ENCODE data around the gene SSBP2.
A peak's percentile ranks its signal among the peaks of the same experiment; 100 is the strongest.
"Not testable (repeated sequence)": the region's sequence is repeated elsewhere in the genome, so short reads cannot be mapped to it uniquely, and the experiment has no call there.

Gene SSBP2

DNA sequence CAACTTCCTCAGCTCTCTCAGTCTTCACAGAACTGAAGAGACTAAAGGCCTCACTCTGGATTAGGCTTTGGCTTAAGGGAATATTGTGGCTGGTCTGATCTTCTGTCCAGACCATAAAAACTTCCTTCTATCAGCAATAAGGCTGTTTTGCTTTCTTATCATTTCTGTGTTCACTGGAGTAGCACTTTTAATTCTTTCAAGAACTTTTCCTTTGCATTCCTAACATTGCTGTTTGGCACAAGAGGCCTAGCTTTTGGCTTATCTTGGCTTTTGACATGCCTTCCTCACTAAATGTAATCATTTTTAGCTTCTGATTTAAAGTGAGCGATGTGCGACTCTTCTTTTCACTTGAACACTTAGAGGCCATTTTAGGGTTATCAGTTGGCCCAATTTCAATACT is 268.3 kb downstream of the SSBP2 start:
- no peak overlapping the region for H3K4me3 Mint-ChIP-seq
- H3K27ac Mint-ChIP-seq, result no peak overlapping the region
- H3K36me3 Mint-ChIP-seq, result peaks cover 7% of the 10 kb centered on the region
- H3K27me3 Mint-ChIP-seq, result no peaks in the 10 kb centered on the region
- no peaks in the 10 kb centered on the region for H3K4me1 Mint-ChIP-seq
- no peaks in the 10 kb centered on the region for H3K9me3 Mint-ChIP-seq

GRCh38 chr5:81473395-81473794 is 277.5 kb downstream of the SSBP2 start:
- H3K9me3 Mint-ChIP-seq, H3K27me3 Mint-ChIP-seq, H3K27ac Mint-ChIP-seq, H3K4me3 Mint-ChIP-seq, H3K4me1 Mint-ChIP-seq: not testable (repeated sequence)
- peaks cover 18% of the 10 kb centered on the region for H3K36me3 Mint-ChIP-seq

DNA sequence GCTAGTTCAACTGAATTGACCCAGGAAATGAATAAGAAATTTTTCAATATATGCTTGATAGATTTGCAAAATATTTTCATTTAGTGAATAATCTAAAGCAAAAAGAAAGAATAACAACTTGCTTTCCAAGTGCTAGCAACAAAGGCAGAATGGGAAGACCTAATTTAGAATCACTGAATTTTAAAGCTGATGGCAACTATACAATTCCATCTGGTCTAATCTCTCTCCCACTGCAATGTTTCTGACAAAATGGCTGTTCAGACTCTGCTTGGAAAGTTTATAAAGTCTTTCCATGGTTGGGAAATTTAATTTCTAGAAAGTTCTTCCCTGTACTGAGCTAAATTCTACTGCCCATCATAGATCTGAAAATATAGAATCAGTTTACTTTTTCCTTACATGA is 281.2 kb downstream of the SSBP2 start:
- Mint-ChIP-seq H3K27me3 (no peaks in the 10 kb centered on the region), H3K4me3 (no peak overlapping the region), H3K4me1 (no peaks in the 10 kb centered on the region), H3K27ac (no peak overlapping the region), H3K9me3 (no peaks in the 10 kb centered on the region), H3K36me3 (peaks cover 12% of the 10 kb centered on the region)

DNA sequence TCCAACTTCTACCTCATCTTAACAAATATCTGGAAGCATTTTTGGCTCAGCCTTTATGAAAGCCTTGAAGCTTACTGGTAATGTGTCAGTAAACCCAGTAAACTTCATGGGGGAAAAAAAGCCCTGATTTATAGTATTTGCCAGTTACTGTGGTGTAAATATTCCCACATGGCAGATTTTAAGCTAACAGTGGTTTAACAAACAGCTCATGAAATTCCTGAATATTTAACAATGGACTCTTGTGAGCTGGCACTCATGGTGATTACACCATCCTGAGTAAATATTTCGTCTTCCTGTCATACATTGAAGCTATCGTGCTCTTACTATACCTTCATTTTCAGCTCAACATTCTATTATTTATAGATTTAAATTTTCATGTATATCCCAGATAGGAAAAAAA is 300.0 kb downstream of the SSBP2 start:
- Mint-ChIP-seq H3K36me3 (peaks cover 19% of the 10 kb centered on the region), H3K27ac (peak overlapping the region; percentile 26), H3K27me3 (no peaks in the 10 kb centered on the region), H3K9me3 (no peaks in the 10 kb centered on the region), H3K4me3 (no peak overlapping the region), H3K4me1 (no peaks in the 10 kb centered on the region)

GRCh38 chr5:81435023-81435422 is 315.9 kb downstream of the SSBP2 start:
- no peaks in the 10 kb centered on the region for H3K4me1 Mint-ChIP-seq
- no peak overlapping the region for H3K4me3 Mint-ChIP-seq
- H3K27me3 Mint-ChIP-seq, result no peaks in the 10 kb centered on the region
- H3K27ac Mint-ChIP-seq, result no peak overlapping the region
- H3K9me3 Mint-ChIP-seq, result no peaks in the 10 kb centered on the region
- peaks cover 3% of the 10 kb centered on the region for H3K36me3 Mint-ChIP-seq

DNA sequence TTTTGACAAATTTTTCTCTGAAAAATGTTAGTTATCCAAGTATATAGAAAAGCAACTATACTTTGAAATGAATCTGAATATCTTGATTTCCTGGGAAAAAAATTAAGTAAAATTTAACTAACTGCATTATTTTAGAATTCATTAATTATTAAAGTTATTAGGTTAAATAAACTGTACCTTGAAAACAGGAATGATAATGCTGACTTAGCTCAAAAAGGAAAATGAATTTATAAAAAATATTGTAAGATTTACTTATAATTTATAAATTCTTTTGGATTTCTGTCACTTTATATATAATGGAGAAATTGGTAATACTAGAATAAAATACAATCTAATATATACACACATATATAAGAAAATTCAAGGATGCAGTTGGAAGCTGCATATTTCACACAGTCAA is 320.9 kb downstream of the SSBP2 start:
- no peak overlapping the region for H3K27ac Mint-ChIP-seq
- H3K4me3 Mint-ChIP-seq, result no peak overlapping the region
- no peaks in the 10 kb centered on the region for H3K9me3 Mint-ChIP-seq
- no peaks in the 10 kb centered on the region for H3K36me3 Mint-ChIP-seq
- H3K4me1 Mint-ChIP-seq, result peaks cover 12% of the 10 kb centered on the region
- H3K27me3 Mint-ChIP-seq, result no peaks in the 10 kb centered on the region

- H3K4me3 Mint-ChIP-seq, result no peak overlapping the region
- no peaks in the 10 kb centered on the region for H3K9me3 Mint-ChIP-seq
- no peaks in the 10 kb centered on the region for H3K36me3 Mint-ChIP-seq
- peaks cover 12% of the 10 kb centered on the region for H3K4me1 Mint-ChIP-seq
- no peaks in the 10 kb centered on the region for H3K27me3 Mint-ChIP-seq
- no peak overlapping the region for H3K27ac Mint-ChIP-seq
These were observed 321.5 kb downstream of the SSBP2 start for GRCh38 chr5:81429363-81429762.

DNA sequence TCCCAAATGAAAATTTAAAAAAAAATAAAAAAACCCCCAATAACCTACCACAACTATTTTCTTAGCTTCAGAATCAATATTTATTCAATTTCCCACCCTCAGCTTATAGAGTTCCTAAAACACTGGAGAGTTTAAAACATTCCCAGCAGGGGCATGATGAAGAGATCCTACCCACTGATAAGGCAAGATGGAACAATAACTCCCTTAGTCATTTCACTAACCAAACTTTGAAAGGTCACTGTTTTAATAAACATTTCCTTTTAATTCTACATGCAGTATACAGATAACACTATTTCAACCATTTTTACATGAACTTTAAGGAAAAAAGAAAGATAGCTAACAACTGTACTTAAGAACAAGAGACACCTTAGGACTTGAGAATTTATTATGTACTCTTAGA is 322.0 kb downstream of the SSBP2 start:
- H3K9me3 Mint-ChIP-seq, result no peaks in the 10 kb centered on the region
- no peak overlapping the region for H3K27ac Mint-ChIP-seq
- no peak overlapping the region for H3K4me3 Mint-ChIP-seq
- peaks cover 12% of the 10 kb centered on the region for H3K4me1 Mint-ChIP-seq
- H3K27me3 Mint-ChIP-seq, result no peaks in the 10 kb centered on the region
- no peaks in the 10 kb centered on the region for H3K36me3 Mint-ChIP-seq

- H3K36me3 Mint-ChIP-seq, result no peaks in the 10 kb centered on the region
These were observed 322.5 kb downstream of the SSBP2 start for GRCh38 chr5:81428446-81428845.

DNA sequence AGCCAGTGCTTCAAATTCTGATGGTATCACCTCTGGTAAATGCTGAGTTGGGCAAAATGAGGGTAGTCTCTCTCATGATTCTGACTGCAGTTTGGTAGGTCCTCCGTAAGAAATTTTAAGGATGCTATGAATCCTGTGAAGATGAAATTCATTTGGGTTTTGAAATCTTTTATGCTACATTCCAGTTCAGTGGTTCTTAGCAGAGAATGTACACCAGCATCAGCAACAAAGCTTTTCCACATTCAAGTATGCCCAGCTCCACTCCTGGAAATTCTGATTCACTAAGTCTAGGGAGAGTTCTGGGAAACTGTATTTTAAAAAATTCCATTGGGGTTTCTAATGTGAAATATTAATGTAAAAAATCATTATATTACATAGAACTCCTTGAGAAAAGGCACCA is 323.3 kb downstream of the SSBP2 start:
- H3K36me3 Mint-ChIP-seq, result no peaks in the 10 kb centered on the region
- H3K4me1 Mint-ChIP-seq, result peaks cover 12% of the 10 kb centered on the region
- H3K9me3 Mint-ChIP-seq, result no peaks in the 10 kb centered on the region
- no peak overlapping the region for H3K4me3 Mint-ChIP-seq
- H3K27me3 Mint-ChIP-seq, result no peaks in the 10 kb centered on the region
- no peak overlapping the region for H3K27ac Mint-ChIP-seq

More at GRCh38 chr5:81428446-81428845, 322.5 kb downstream of the SSBP2 start:
- Mint-ChIP-seq H3K4me3 (no peak overlapping the region), H3K9me3 (no peaks in the 10 kb centered on the region), H3K4me1 (peaks cover 12% of the 10 kb centered on the region), H3K27ac (no peak overlapping the region), H3K27me3 (no peaks in the 10 kb centered on the region)

DNA sequence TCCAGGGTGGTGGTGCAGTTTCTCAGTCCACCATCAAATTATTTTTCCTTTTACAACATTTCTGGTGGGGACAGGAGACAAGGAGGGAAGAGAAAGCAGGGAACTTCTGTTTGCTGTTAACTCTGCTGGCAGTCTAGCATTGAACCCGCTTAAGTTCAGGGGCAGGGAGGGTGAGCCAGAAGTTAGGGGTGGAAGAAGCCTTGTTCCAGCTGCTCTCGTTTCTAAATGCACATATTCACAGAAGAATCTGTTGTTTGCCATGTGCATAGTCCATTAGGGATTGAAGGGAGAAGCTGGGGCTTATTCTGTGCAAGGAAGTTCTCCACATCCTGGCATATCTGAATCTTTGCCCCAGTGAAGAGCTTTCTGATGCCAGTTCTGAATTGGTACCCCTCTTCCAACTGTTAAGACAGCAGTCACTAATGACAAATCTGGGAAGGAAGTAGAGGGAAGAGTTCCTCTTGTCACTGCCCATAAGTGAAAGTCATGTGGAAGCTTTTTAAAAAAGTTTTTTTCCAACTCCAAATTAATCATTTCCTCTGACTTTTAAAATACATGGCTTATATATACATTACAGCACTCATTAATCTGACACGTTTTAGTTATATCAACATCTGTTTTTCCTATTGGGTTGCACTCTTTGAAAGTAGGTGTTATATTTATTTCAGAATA is 324.4 kb downstream of the SSBP2 start:
- H3K36me3 Mint-ChIP-seq, result no peaks in the 10 kb centered on the region
- H3K27me3 Mint-ChIP-seq, result no peaks in the 10 kb centered on the region
- peak overlapping the region; percentile 1 for H3K27ac Mint-ChIP-seq
- H3K4me1 Mint-ChIP-seq, result peaks cover 12% of the 10 kb centered on the region
- H3K4me3 Mint-ChIP-seq, result no peak overlapping the region
- no peaks in the 10 kb centered on the region for H3K9me3 Mint-ChIP-seq

GRCh38 chr5:81425569-81425968 is 325.3 kb downstream of the SSBP2 start:
- Mint-ChIP-seq H3K27ac (no peak overlapping the region), H3K36me3 (no peaks in the 10 kb centered on the region), H3K9me3 (no peaks in the 10 kb centered on the region), H3K27me3 (no peaks in the 10 kb centered on the region), H3K4me3 (no peak overlapping the region), H3K4me1 (peaks cover 12% of the 10 kb centered on the region)

- H3K27me3 Mint-ChIP-seq, result no peaks in the 10 kb centered on the region
- no peaks in the 10 kb centered on the region for H3K9me3 Mint-ChIP-seq
- peaks cover 4% of the 10 kb centered on the region for H3K36me3 Mint-ChIP-seq
- H3K4me3 Mint-ChIP-seq, result no peak overlapping the region
- H3K27ac Mint-ChIP-seq, result no peak overlapping the region
- peaks cover 18% of the 10 kb centered on the region for H3K4me1 Mint-ChIP-seq
These were observed 326.2 kb downstream of the SSBP2 start for GRCh38 chr5:81424728-81425127.

DNA sequence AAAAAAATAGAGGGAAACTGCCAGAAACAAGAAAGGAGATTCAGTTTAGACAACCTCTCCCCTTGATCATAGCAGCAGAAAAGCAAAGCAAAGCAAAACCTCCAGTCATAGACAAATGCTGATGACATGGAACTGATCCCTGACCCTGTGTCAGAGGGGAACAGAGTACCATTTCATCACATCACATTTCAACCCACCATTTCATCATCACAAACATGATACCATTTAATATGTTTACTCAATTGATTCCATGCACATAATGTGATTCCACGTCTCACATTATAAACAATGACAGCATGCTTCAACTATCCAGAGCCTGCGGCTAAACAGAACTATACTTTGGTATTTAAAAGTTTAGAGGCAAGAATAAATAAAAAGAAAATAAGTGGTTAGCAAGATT is 328.2 kb downstream of the SSBP2 start:
- H3K4me1 Mint-ChIP-seq, result peaks cover 18% of the 10 kb centered on the region
- no peak overlapping the region for H3K27ac Mint-ChIP-seq
- H3K4me3 Mint-ChIP-seq, result no peak overlapping the region
- H3K27me3 Mint-ChIP-seq, result no peaks in the 10 kb centered on the region
- no peaks in the 10 kb centered on the region for H3K9me3 Mint-ChIP-seq
- peaks cover 6% of the 10 kb centered on the region for H3K36me3 Mint-ChIP-seq

DNA sequence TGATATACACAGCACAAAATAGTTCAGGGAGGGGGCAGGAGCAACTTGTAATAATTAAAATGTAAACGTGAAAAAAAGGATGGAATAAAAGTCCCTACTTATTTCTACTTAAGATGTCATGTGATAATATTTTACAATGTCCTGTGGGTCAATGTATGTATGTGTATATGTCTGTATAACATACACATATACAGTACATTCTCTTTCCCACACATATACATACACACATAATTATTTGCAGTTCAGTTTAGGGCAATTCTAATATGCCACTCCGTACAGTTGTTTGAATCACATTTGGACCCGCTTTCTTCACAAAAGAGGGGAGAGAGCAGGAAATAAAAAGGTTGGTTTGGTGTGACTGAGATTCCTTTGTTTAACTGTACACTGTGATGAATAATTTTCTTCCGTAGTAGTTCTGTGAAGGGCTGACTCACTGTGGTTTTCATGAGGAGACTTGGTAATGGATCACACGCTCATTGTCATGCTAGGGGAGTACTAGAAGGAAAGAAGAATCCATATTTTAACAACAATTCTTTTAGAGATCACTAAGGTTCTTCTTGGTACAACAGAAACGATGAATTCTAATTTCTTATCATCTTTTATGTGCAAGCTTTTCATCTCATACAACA is 330.7 kb downstream of the SSBP2 start:
- peaks cover 6% of the 10 kb centered on the region for H3K4me1 Mint-ChIP-seq
- H3K27ac Mint-ChIP-seq, result no peak overlapping the region
- H3K4me3 Mint-ChIP-seq, result no peak overlapping the region
- H3K36me3 Mint-ChIP-seq, result peaks cover 6% of the 10 kb centered on the region
- no peaks in the 10 kb centered on the region for H3K9me3 Mint-ChIP-seq
- H3K27me3 Mint-ChIP-seq, result no peaks in the 10 kb centered on the region

DNA sequence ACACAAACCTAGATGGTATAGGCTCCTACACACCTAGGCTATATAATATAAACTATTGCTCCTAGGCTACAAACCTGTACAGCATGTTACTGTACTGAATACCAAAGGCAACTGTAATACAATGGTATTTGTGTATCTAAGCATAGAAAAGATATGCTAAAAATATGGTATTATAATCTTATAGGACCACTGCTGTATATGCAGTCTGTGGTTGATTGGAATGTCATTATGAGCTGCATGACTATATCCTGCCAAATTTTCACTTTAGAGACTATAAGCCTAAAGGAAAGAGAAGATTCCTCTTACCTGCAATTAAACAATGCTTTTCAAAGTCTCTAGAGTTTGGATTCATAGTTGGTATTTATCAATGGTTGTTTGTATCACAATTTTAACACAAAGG is 332.3 kb downstream of the SSBP2 start:
- peaks cover 6% of the 10 kb centered on the region for H3K36me3 Mint-ChIP-seq
- peaks cover 6% of the 10 kb centered on the region for H3K4me1 Mint-ChIP-seq
- H3K27me3 Mint-ChIP-seq, result no peaks in the 10 kb centered on the region
- no peak overlapping the region for H3K4me3 Mint-ChIP-seq
- no peak overlapping the region for H3K27ac Mint-ChIP-seq
- H3K9me3 Mint-ChIP-seq, result no peaks in the 10 kb centered on the region

DNA sequence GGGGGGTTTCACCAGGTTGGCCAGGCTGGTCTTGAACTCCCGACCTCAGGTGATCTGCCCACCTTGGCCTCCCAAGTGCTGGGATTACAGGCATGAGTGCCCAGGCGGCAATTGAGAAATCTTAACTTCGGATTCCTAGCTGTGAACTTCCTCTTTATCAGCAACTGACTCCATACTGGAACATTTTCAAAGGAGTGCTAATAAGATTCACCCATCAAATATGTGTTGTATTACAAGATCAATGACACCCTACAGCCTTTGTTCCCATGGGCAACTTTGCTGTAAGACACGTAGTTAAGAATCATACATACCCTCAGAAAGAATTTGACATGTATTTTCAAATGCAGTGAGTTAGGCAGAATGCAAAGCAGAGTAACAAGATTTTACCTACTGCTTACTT is 333.8 kb downstream of the SSBP2 start:
- Mint-ChIP-seq H3K4me1 (peaks cover 6% of the 10 kb centered on the region), H3K27me3 (no peaks in the 10 kb centered on the region), H3K36me3 (peaks cover 6% of the 10 kb centered on the region), H3K4me3 (no peak overlapping the region), H3K27ac (no peak overlapping the region), H3K9me3 (no peaks in the 10 kb centered on the region)

All from activated naive CD4-positive, alpha-beta T cell treated with anti-CD3 and anti-CD28 coated beads, Interleukin-2, amount 50 U/mL, for 24 hours (primary cell).